K562 (cell line): Measurements from ENCODE around the gene METTL8.

Source experiments
- MEF2A ChIP-seq: IDR thresholded peaks from 2 replicates; pipeline ENCODE4 v1.6.1; 2011; ENCODE audit warnings: low read depth, mild to moderate bottlenecking, low read length, moderate library complexity; ENCODE audit not compliant: control insufficient read depth
- POLR2AphosphoS5 ChIP-seq: IDR thresholded peaks from 2 replicates; pipeline ENCODE4 v1.6.1; 2011; ENCODE audit warnings: mild to moderate bottlenecking, low read depth, low read length, moderate library complexity; ENCODE audit not compliant: control insufficient read depth, insufficient read depth
- SMARCE1 ChIP-seq: fragments of 450-650 bp; IDR thresholded peaks from 2 replicates; pipeline ENCODE4 v1.7.1; 2016; ENCODE audit warnings: mild to moderate bottlenecking
- SMC3 ChIP-seq: conservative IDR thresholded peaks from 2 replicates; pipeline ENCODE4 v1.6.1; 2011; ENCODE audit warnings: low read depth, low read length, improper control_type of control experiment; ENCODE audit not compliant: insufficient read depth
- U2AF1 ChIP-seq: fragments of 200-400 bp; formaldehyde crosslinking; optimal IDR thresholded peaks from 2 replicates; pipeline ENCODE3; 2017; ENCODE audit warnings: mild to moderate bottlenecking, low read depth, low read length, moderate library complexity
- TF ChIP-seq, protein P1 (sequence below): sonication (generic); formaldehyde crosslinking; IDR thresholded peaks from 2 replicates; pipeline ENCODE4 v1.8.0; 2022; ENCODE audit warnings: mild to moderate bottlenecking, missing genetic modification reagents, borderline replicate concordance
- TF ChIP-seq, protein P2 (sequence below), 3 experiments: IDR thresholded peaks in 2 of 3; conservative IDR thresholded peaks in 1 of 3; 2 replicates each; pipeline ENCODE4 v1.5.1; 2011 to 2012; ENCODE audit warnings: low read length in 3 of 3, mild to moderate bottlenecking in 3 of 3, control low read depth in 2 of 3, improper control_type of control experiment in 1 of 3, inconsistent platforms in 1 of 3, low read depth in 1 of 3, mixed read lengths in 1 of 3, moderate library complexity in 1 of 3; ENCODE audit not compliant: insufficient read depth in 2 of 3

DNA sequence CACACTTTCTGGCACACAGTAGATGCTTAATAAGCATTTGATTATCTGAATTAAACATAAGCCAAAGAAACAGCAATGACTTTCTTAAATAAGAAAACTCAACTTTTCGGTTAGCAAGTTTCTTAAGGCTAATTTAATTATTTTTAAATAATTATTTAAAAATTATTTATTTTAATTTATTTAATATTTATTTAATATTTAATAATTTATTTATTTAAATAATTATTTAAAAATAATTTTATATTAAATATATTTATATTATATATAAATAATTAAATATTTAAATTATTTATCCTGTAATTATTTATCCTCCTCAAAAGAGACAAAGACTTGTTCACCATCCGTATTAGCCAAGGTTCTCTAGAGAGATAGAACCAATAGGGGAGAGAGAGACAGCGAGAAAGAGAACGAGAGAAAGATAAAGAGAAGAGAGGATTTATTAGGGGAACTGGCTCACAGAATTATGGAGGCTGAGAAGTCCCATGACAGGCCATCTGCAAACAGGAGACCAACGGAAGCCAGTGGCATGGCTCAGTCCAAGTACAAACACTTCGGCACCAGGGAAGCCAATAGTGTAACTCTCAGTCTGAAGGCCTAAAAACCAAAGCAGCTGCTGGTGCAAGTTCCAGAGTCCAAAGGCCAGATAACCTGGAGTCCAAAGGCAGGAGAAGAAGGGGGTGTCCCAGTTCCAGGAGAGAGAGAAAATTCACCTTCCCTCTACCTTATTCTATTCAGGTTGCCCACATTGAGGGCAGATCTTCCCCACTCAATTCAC is 125.3 kb downstream of the METTL8 start:
- TF ChIP-seq POLR2AphosphoS5 (no peak), U2AF1 (no peak), SMC3 (no peak), MEF2A (no peak), SMARCE1 (no peak)
- TF ChIP-seq, protein P1, sequence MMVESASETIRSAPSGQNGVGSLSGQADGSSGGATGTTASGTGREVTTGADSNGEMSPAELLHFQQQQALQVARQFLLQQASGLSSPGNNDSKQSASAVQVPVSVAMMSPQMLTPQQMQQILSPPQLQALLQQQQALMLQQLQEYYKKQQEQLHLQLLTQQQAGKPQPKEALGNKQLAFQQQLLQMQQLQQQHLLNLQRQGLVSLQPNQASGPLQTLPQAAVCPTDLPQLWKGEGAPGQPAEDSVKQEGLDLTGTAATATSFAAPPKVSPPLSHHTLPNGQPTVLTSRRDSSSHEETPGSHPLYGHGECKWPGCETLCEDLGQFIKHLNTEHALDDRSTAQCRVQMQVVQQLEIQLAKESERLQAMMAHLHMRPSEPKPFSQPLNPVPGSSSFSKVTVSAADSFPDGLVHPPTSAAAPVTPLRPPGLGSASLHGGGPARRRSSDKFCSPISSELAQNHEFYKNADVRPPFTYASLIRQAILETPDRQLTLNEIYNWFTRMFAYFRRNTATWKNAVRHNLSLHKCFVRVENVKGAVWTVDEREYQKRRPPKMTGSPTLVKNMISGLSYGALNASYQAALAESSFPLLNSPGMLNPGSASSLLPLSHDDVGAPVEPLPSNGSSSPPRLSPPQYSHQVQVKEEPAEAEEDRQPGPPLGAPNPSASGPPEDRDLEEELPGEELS (CRISPR knock-in tag): no peak
- TF ChIP-seq, protein P2, sequence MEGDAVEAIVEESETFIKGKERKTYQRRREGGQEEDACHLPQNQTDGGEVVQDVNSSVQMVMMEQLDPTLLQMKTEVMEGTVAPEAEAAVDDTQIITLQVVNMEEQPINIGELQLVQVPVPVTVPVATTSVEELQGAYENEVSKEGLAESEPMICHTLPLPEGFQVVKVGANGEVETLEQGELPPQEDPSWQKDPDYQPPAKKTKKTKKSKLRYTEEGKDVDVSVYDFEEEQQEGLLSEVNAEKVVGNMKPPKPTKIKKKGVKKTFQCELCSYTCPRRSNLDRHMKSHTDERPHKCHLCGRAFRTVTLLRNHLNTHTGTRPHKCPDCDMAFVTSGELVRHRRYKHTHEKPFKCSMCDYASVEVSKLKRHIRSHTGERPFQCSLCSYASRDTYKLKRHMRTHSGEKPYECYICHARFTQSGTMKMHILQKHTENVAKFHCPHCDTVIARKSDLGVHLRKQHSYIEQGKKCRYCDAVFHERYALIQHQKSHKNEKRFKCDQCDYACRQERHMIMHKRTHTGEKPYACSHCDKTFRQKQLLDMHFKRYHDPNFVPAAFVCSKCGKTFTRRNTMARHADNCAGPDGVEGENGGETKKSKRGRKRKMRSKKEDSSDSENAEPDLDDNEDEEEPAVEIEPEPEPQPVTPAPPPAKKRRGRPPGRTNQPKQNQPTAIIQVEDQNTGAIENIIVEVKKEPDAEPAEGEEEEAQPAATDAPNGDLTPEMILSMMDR (IDR thresholded peaks at IDR 0.05 in 2 of 3, conservative IDR thresholded peaks at IDR 0.05 in 1 of 3; ENCODE audit: insufficient read depth in 2 of 3, low read depth in 1 of 3, low read length in 3 of 3): no peak
